GM12891 (cell line): ENCODE results near the gene TAF1L.

Source experiments
- PAX5 ChIP-seq: IDR thresholded peaks from 2 replicates; pipeline ENCODE4 v1.6.1; 2011; ENCODE audit warnings: low read length, moderate library complexity, mild to moderate bottlenecking; ENCODE audit not compliant: insufficient read depth, severe bottlenecking
- POLR2A ChIP-seq: IDR thresholded peaks from 2 replicates; pipeline ENCODE4 v1.6.1; 2011; ENCODE audit warnings: low read depth, low read length, control low read depth
- POLR2AphosphoS5 ChIP-seq: IDR thresholded peaks from 2 replicates; pipeline ENCODE4 v1.6.1; 2011; ENCODE audit warnings: low read depth, low read length, control low read depth
- POU2F2 ChIP-seq: IDR thresholded peaks from 2 replicates; pipeline ENCODE4 v1.6.1; 2011; ENCODE audit warnings: low read depth, mild to moderate bottlenecking, control low read depth, low read length, moderate library complexity
- SPI1 ChIP-seq: IDR thresholded peaks from 2 replicates; pipeline ENCODE4 v1.6.1; 2011; ENCODE audit warnings: low read depth, low read length, control low read depth
- TAF1 ChIP-seq: IDR thresholded peaks from 2 replicates; pipeline ENCODE4 v1.6.1; 2011; ENCODE audit warnings: low read depth, low read length, control low read depth

GRCh38 chr9:32580631-32581300, 54.7 kb downstream of the TAF1L start:
- TF ChIP-seq POLR2A = no peak
- no peak for TF ChIP-seq POLR2AphosphoS5
- TF ChIP-seq TAF1 = no peak
- TF ChIP-seq SPI1 = no peak
- TF ChIP-seq PAX5 = no peak
- TF ChIP-seq POU2F2 = no peak
